ENCODE measurements around the gene PITPNB.

PITPNB gene

DNA sequence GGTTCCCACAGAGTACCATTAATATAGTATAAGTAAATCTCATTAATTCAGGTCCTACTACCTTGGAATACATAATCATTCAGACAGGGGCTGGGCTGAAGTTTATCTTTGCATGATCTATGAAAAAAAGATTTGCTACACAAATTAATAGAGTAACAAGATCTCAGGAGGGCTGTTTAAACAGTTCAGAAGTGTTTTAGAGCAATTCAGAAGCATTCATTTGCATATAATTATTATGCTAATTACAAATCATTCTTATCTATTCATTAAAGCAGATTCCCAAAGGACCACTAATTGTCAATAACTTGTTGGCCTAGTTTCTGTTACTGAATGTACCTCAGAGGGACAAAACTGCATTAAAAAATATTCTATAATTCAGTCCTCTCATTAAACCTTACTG is 40.5 kb downstream of the PITPNB start:
- DNase-seq: no peak

DNA sequence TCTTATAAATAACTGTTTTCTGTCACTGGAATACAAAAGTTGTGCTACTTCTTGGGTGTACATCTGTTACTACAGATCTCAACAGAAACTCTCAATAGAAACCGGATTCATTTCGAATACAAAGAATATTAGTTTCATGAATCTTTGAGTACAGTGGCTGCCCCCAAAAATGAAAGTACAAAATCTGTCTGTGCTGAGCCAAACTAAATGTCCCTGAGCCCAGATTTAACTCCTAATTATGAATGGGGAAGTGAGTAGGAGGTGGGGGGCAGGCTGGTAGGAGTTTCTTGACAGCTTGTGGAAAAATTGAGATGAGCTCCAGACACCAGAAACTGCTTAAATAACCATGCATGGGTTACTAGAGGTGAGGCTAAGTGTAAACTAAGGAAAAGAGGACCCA is 41.6 kb downstream of the PITPNB start:
- DNase-seq: no peak

DNA sequence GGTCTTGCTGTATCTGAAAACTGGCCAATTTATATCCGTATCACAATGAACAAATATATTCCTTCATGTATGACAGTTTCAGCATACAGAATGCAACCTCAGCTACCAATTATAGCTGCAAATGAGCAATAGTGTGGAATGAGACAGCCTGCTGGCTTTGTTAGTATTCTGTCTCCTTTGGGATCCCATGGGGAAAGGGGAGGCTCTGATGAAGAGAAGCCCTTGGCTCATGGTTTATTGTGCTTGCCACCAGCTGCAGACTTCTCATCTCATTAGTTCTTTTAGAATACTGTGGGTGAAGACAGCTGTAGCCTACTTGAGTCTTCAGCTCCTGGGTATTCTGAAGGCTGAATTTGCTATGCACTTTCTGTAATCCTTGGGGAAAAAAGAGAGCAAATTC is 42.4 kb downstream of the PITPNB start:
- no peak for DNase-seq

DNA sequence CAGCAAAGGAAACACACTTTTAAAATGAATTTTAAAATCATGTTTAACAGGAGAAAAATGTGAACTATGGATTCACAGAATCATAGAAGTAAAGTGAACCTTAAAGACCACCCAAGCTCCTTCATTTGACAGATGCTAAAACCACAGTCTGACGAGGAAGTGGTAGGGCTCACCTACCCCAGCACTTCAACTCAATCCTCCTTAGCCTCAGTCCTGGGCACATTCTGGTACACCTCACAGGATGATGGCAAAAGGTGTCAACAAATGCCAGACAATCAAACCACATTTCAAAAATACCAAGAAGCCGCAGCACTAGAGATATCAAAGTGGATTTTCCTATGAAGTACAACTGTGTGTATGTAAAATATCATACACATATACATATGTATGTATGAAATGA is 43.1 kb downstream of the PITPNB start:
- DNase-seq: no peak

DNA sequence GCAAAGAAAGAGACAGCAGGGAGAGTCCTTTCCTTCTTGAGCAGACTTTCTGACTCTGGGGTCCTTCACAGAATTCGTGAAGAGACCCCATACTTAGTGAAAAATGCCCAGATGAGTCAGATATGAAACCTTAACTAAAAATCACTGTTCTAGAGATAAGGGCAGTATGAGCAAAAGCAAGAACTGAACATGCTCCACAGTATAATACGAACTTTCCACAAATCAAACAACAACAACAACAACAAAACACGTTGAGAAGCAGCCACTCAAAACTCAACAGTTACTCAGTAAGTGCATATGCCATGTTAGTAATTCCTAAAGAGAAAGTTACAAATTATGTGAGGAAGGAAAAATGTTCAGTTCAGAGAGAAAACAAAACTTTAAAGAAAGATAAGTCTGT is 44.3 kb downstream of the PITPNB start:
- no peak for DNase-seq

DNA sequence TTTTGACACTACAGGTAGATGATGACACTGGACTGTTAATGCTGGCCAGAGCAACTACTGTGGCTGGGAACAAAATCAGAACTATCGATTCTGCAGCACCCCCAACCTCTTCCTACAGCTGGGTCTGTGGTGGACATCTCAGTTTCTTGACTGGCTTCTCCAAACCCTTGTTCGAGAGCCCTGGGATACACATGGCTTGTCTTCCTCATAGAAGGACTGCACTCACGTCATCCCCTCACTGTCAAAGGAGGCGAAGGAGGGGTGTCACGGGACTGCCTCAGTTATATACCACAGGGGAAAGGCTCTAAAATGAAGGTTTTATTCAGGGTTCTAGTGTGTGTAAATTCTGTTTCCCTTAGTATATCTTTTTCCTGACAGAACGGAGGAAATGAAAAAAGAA is 44.9 kb downstream of the PITPNB start:
- no peak for DNase-seq

DNA sequence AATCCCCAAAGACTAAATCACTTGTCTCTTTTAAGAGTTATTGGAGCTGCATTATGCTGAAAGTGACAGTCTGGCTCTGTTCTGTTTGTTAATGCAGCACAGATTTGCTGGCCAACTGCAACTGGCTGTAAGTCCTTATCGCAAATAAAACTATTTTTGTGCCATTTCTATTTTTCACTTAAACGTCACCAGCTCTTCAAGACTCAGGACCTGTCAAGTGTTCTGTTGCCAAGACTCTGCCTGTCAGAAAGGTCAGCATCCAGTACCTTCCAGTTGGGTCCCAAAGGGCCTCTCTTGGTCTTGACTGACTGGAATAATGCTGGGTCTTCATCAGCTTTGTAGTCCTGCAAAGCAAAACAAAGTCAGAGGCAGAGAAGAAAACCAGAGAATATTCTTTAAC is 45.6 kb downstream of the PITPNB start:
- no peak for DNase-seq

DNA sequence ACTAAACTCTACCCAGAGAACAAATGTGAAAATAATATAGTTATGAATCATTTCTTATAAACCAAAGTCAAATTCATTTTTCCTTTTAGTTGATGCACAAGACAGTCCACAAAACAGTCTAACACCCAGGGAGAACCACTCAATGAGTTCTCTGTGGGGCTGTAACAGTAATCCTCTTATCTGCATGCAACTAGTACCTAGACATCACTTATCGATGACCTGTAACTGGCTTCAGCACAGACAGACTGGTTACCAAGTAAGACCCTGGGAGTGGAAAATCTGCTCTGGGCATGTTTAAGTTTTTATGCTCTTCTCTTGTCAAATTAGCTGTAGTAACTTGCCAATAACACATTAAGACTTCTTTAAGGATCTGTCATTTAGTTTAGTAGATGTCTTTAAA is 46.6 kb downstream of the PITPNB start:
- no peak for DNase-seq

DNA sequence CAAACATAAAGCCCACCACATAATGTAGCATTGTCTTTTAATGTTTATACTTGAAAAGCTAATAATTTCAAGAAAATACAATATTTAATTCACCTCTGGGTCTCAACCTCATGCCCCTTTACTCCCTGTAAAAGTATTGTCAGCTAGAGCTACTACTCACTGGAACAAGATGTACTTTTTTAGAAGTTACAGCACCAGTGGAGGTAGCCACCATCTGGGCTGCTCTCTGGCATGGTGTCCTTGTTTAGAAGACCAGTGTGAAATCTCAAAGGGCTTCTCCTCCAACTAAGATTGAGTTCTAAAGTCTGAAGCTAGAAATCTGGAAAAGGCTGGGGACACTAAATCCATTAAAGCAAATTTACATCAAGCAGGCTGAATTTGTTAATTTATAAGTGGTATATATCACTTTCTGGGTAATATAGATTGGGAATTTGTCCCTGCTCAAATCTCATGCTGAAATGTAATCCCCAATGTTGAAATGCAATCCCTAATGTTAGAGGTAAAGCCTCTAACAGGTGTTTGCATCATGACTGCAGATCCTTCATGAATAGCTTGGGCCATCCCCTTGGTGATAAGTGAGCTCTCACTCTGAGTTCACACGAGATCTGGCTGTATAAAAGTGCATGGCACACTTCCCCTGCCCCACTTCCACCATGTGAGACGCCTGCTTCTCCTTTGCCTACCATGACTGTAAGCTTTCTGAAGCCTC is 47.6 kb downstream of the PITPNB start:
- DNase-seq: no peak

DNA sequence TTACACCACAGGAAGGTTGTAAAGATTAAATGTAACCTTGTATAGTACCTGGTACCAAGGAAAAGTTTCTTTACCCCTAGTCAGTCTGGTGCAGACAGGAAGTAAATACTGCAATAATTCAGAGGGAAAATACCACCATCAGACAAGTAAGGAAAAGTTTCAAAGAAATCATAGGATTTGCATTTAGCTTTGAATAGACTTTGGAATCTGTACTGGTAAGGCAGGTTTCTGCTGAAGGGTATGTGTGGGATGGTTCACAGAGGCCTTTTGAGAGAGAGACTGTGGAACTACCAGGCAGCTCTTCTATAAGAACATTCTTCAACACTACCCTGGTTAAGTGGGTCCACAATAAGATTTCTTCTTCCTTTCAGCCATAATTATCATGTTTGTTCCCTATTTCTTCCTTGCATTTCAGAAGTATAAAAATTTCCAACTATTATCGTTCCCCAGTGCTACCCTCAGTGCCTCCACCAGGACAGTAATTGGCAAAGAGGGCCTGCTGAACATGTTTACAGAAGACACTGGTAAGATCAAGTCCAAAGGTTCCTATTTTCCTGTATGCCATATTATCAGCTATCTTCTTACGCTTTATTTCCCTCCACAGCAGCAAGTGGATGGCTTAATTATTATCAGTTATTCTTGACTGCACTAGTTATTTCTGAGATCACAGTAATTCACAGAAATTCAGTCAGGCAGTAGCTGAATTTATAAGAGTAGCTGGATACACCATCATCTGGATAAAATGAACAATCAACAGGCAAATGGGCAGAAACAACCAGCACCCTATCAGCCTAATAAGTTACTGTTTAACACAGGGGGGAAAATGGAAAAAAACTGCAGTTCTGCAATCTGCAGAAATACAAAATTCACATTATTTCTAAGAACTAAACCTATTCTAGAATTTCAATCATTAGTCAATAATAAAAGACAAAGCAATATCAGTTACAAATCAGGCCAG is 48.5 kb downstream of the PITPNB start:
- no peak for DNase-seq

DNA sequence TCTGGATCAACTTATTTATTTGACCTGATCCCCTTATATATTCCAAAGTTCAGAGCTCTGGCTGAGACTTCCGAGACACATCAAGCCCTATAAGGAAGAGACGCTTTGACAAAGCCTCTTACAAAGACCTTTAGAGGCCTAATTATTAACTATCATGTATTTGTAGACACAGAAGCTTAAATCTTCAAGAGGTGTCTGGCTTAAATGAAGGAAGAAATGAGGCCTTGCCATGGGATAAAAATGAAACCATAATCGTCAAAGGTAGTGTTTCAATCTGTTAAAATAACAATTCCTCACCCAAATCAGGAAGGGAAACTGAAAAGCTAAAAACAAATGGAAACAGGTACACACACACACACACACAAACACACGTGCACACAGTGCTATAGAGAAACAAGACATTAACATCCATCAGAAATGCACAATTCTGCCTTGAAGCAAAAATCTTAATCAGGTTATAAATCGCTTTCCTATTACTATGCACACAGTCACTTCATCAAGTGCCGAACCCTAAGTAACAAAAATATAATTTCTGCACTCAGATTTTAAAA is 50.2 kb downstream of the PITPNB start:
- DNase-seq: no peak

DNA sequence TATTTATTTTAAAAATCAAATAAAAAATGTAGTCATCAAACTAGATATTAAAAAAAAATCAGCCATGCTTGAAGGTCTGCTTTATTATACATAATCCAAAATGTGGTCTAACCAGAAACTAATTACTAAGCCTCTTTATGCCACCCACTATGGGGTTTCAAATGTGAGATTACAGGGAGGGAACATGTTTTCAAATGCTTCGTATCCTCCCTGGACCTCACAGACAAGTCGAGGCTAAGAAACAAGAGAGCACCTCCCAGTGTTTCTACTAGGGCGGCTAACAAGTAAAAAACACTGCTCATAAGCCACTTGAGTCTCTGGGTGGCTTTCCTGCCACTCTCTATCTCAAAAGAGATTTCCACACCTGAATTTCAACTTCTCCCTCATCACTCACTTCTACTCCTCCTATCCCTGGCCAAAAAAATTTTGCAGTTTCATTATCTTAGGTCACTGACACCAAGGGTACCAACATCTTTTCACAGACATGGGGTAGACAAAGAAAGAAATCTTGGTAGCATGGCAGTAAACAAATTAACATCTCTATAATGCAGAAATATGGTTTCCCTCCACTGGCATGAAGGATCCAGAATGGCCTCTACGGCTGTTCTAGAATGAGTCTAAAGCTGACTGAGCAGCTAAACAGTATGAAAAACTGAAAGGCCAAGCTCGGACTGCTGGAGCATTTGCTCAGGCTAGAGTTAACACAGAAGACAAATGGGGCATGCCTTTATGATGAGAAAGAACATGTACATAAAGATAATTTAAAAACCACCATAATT is 50.9 kb downstream of the PITPNB start:
- no peak for DNase-seq

DNA sequence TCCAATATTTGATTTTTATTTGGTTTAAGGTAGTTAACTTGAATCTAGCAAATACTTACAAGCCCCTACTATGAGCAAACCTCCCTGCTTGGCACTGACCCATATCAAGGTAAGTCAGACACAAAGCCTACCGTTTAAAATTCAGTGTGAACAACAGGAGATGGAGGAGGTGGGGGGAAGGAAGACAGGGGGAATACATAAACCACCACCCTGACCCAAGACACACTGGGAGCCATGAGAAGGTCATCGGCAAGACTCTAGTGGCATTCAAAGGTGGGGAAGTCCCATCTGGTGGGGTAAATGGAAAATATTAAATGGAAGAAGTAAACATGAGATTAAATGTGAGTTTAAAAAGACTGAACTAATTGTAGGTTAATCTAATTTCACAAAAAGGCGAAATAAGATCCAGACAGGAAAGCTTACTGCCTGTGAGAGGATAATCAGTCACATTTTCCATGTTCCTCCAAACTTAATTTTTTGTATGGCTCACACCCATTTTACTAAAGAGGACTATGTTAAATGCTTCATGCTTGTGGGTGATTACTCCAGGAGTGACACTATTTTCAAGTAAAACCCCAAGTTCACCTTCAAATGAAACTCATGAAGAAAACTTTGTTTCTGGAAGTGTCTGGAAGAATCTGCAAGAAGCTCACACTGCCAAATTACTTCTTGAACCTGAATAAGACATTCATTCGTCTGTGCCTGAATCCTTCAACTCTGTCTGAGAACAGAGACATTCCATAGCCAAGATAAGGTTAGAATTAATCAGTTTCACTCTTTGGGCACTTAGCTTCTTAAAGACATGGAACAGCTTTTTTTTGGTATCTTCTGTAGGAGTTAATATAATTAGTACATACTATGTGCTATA is 51.7 kb downstream of the PITPNB start:
- DNase-seq: no peak

DNA sequence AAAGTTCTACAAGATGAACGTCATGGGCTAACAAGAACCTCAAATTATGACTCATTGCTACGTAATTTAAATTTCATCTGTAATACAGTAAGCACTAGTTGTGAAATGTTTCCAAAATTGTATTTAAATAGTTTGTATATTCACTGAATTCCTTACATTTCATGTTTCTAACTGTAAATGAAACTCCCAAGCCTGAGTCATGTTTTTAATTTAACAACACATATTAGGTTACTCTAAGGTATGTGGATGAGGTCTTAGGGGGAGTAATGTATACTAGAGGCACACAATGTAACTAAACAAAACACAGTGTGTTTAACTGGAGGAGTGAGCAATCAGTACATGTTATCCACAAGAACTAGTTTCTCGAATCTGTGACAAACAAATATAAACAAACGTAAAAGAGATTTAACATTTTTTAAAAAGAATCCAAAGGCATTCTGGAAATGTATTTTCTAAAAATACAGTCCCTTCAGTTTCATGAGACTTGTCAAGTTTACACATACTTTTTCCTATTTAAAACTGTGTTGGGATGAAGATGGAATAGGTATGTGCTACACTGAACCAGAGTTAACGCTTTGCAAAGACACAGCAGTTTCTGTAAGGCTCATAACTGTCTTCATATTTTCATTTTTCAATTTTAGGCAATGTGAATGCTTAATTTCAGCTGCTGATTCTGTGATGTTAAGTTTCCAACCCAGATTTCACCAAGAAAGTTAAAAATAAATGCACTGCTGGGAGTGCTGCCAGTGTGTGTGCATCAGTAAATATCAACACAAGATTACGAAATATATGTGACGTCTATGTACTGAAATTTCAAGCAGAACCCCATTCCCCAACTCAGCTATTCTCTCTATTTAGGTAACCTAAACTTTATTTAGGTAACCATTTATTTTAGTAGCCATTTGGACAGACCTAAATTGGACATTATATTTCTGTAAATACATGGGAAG is 52.6 kb downstream of the PITPNB start:
- DNase-seq: no peak

DNA sequence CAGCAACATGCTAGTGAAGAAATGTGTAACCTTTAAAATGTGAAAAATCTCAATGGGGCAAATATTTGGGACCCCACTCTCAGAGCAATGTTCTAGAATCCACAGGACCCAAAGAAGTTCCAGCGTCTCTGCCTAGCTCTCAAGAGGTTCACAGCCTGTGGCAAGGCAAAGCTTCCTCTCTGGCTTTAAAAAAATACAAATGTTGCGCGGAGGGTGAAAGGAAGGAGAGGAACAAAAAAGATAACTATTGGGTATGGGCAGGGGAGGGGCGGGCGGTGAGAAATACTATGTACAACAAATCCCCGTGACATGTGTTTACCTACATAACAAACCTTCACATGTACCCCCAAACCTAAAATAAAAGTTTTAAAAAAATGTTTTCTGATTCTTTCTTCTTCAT is 53.6 kb downstream of the PITPNB start:
- DNase-seq: no peak

DNA sequence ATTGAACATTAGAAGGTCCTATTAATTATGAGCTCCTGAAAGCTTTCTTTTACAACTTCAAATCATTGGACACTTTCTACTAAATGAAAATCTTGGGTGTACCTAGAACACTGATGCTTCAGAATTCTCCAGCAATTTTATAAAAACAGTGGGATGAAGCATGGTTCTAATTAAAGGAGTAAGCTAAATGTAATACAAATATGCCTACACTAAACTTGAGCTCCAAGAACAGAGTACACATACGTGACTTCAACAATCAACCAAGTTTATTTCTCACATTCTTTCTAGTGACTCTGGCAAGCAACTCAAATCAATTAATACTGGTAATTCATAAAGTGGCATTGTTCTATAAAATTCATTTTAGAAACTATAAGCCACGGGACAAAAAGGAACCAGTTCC is 55.5 kb downstream of the PITPNB start:
- no peak for DNase-seq

DNA sequence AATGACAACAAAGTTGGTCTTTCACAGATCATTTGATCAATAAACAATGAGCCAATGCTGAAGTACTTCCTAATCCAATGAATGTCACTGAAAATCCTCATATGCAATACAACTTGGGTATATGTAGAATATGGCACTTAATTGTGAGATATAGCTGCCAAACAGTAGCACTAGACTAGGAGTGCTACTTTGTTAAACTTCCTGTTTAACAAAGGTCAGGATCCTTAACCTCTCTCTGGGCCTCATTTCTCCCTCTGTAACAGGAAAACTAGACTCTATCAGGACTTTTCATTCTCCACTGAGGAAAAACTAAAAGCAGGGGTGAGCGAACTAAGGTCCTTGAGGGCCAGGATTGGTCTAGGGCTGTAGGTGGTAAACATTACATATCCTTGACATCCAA is 56.1 kb downstream of the PITPNB start:
- DNase-seq: no peak

DNA sequence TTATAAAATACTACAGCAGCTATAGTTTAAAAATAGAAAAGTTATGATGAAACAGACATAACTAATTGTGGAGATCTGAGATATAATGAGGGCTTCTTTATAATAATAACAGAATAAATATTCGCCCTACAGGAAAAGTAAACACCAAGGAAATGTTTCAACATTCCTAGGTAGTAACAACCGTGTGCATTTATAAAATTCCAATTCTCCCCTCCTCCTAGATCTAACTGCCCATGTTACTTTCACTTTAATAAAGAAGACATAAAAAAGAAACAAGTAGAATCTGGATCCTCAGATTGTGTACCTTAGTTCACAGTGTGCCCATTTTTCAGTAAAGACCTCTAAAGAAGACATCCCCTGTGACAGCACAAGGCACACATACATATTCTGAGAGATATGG is 59.7 kb downstream of the PITPNB start:
- DNase-seq: no peak

DNA sequence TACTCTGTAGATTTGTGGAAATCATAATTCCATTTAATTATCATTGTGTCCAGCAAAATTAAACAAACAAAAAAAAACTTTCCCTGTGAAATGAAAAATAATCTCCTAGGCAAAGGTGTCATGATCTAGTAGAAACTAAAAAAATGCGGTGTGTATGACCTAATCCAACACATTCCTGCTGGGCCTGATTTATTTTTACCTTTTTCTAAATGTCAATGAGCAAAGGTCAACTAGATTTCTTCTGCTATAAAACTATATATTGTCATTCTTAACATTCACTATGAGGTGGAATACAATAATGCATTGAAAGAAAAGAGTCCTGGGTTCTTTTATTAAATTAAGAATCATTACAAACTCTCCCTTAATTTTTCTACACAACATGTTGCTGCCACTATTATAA is 60.4 kb downstream of the PITPNB start:
- no peak for DNase-seq

DNA sequence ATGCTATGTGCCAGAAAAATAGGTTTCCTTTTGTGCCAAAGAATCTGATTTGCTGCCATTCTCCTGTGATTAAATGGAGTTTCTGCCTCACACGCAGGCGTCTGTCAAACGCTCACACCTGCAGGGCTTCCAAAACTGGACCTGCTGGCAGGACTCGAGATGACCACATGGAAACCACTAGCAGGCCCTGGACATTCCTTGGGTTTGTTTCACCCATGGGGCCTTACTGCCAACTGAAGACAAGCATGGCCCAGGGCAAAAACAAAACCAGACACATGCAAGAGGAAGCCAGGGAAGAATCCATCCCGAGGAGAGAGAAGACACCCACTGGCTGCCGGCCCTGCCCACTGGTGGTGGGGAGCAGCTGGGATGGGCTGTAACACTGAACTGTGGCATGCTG is 61.6 kb downstream of the PITPNB start:
- DNase-seq: no peak

DNA sequence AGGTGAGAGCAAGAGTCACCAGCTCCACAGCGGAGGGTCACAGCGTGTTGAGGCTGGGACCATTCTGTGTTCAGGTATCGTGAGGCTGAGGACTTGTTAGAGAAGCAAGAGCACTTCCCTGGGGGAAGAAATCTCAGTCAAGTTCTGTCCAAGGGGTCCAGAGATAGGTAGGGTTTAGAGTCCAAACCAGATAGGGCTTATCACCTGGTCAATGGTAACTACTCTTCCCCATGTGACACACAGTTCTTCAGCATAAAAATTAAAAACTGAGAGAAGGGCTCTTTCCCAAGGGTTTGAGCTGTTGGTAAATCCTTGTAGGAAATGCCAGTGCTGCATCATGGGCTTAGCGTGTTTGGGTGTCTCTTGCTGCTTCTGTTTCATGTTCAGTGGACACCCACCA is 62.7 kb downstream of the PITPNB start:
- no peak for DNase-seq
